Panc1 (cell line): ENCODE results near the gene BCKDHA. TPM values are rescaled to one million over a fixed set of nuclear protein-coding genes. Genes with fewer than 3 reads are reported as not detected.

Experiments
- ATAC-seq: fragments of 200-7000 bp; cut with Tn5 transposase; 2 replicates; pipeline ENCODE4 v1.9.1; 2020; ENCODE audit warnings: mild to moderate bottlenecking, moderate library complexity
- BruUV-seq: library from RNA; stranded (reverse); fragments of 400-500 nt; replicated peaks from 2 replicates; lab custom pipeline; 2021; lab: Mats Ljungman, UMichigan
- CTCF ChIA-PET: fragments of 300-600 bp; sonication (Branson Sonifier 250); formaldehyde crosslinking; loops from one replicate; lab custom pipeline; 2022; ENCODE audit warnings: antibody characterized with exemption; lab: Charles Lee
- POLR2A ChIA-PET: fragments of 300-600 bp; sonication (Branson Sonifier 250); formaldehyde crosslinking; loops from one replicate; lab custom pipeline; 2022; ENCODE audit warnings: antibody characterized with exemption; lab: Charles Lee
- DNase-seq: peaks from one replicate; pipeline ENCODE4 v3.0.0-alpha.2; 2010; ENCODE audit warnings: low read depth, low spot score
- H3K27ac ChIP-seq: 2 replicates; pipeline ENCODE4 v1.5.1; 2011; ENCODE audit warnings: mild to moderate bottlenecking, low read length, inconsistent platforms
- H3K27me3 ChIP-seq: fragments of 200-500 bp; sonication (Bioruptor generic); 2 replicates; pipeline ENCODE4 v1.6.0; 2014; ENCODE audit warnings: low read length, inconsistent platforms; ENCODE audit not compliant: control insufficient read depth, insufficient read depth
- H3K36me3 ChIP-seq: fragments of 200-500 bp; sonication (Bioruptor generic); 2 replicates; pipeline ENCODE4 v1.5.1; 2014; ENCODE audit warnings: inconsistent platforms, mild to moderate bottlenecking, low read length, moderate library complexity; ENCODE audit not compliant: control insufficient read depth, insufficient read depth
- H3K4me1 ChIP-seq: 2 replicates; pipeline ENCODE4 v1.5.1; 2011; ENCODE audit warnings: inconsistent platforms, mild to moderate bottlenecking, low read length, moderate library complexity; ENCODE audit not compliant: control insufficient read depth, insufficient read depth
- H3K4me3 ChIP-seq, 2 experiments: 2 replicates each; pipeline ENCODE4 v1.5.1; 2011 to 2012; ENCODE audit warnings: low read depth in 2 of 2, low read length in 2 of 2, mild to moderate bottlenecking in 2 of 2, inconsistent platforms in 1 of 2, moderate library complexity in 1 of 2
- H3K9me3 ChIP-seq: fragments of 200-500 bp; sonication (Bioruptor generic); 2 replicates; pipeline ENCODE4 v1.5.1; 2014; ENCODE audit warnings: low read depth, mild to moderate bottlenecking, inconsistent platforms, low read length, moderate library complexity; ENCODE audit not compliant: control insufficient read depth, insufficient read depth
- POLR2AphosphoS5 ChIP-seq: IDR thresholded peaks from 2 replicates; pipeline ENCODE4 v1.6.1; 2012; ENCODE audit warnings: mild to moderate bottlenecking, low read depth, low read length, moderate library complexity
- SIN3A ChIP-seq: IDR thresholded peaks from 2 replicates; pipeline ENCODE4 v1.6.1; 2012; ENCODE audit warnings: low read depth, mild to moderate bottlenecking, low read length, moderate library complexity, borderline replicate concordance; ENCODE audit not compliant: insufficient read depth
- TCF7L2 ChIP-seq: IDR thresholded peaks from 2 replicates; pipeline ENCODE4 v1.6.1; 2011; ENCODE audit warnings: mild to moderate bottlenecking, low read depth, low read length, inconsistent platforms
- in situ Hi-C: cut with HindIII; loops from 2 replicates; pipeline ENCODE4 v1.10.0; 2016; ENCODE audit warnings: low sequenced_read_pairs, low pct_unique_long_range_greater_than_20kb
- intact Hi-C: fragments of 100-400 bp; cut with micrococcal nuclease; formaldehyde crosslinking; loops from one replicate; pipeline ENCODE4 v1.10.0; 2022; ENCODE audit not compliant: unreplicated experiment
- total RNA-seq: library from RNA; stranded (reverse); gene quantifications from one replicate; pipeline ENCODE4 v1.2.1, GENCODE V29; 2021; ENCODE audit not compliant: unreplicated experiment
- TF ChIP-seq, protein P1 (sequence below), 2 experiments: IDR thresholded peaks; 2 replicates each; pipeline ENCODE4 v1.6.1; 2011 to 2012; ENCODE audit warnings: low read depth in 2 of 2, control low read depth in 1 of 2, low read length in 1 of 2, mild to moderate bottlenecking in 1 of 2, moderate library complexity in 1 of 2; ENCODE audit not compliant: insufficient read depth in 1 of 2
- TF ChIP-seq, protein P2 (sequence below): fragments of 450-650 bp; IDR thresholded peaks from 2 replicates; pipeline ENCODE4 v1.5.1; 2017; ENCODE audit warnings: mild to moderate bottlenecking

The BCKDHA gene
- total RNA-seq, 1 experiment from 2014 or later: 11.2 TPM

DNA sequence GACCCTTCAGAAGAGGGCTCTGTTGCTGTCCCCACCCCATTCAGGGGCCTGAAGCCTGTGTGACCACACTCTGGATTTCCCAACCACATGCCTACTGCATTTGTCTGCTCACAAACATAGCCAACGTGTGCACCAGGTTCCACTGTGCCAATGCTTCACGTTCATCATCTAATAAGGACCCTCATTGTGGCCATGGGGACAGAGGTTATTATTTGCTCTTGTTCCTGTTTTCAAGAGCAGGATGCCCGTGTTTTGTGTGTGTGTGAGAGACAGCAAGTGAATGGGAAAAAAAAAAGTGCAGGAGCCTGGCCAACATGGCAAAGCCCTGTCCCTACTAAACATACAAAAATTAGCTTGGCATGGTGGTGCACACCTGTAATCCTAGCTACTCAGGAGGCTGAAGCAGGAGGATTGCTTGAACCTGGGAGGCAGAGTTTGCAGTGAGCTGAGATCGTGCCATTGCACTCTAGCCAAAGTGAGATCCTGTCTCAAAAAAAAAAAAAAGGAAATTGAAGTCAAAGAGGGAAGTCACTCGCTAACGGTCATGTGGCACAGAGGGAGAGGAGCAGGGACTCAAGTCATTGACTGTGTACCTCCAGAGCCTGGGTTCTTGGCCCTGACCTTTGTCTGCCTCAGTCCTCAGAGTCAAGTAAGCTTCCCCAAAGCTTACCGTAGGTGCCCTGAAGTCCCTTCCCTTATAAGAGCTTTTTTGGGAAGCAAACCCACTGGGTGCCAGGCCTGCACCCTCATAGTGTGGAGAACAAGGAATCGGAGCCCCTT, 22.7 kb downstream of the BCKDHA start:
- BruUV-seq: no TSS peak
- Histone ChIP-seq H3K36me3 (no peaks in the 10 kb centered on the region), H3K9me3 (no peaks in the 10 kb centered on the region), H3K4me1 (no peaks in the 10 kb centered on the region), H3K27me3 (no peaks in the 10 kb centered on the region), H3K27ac (no peak overlapping the region), H3K4me3 (no peak overlapping the region)
- TF ChIP-seq, protein P1, sequence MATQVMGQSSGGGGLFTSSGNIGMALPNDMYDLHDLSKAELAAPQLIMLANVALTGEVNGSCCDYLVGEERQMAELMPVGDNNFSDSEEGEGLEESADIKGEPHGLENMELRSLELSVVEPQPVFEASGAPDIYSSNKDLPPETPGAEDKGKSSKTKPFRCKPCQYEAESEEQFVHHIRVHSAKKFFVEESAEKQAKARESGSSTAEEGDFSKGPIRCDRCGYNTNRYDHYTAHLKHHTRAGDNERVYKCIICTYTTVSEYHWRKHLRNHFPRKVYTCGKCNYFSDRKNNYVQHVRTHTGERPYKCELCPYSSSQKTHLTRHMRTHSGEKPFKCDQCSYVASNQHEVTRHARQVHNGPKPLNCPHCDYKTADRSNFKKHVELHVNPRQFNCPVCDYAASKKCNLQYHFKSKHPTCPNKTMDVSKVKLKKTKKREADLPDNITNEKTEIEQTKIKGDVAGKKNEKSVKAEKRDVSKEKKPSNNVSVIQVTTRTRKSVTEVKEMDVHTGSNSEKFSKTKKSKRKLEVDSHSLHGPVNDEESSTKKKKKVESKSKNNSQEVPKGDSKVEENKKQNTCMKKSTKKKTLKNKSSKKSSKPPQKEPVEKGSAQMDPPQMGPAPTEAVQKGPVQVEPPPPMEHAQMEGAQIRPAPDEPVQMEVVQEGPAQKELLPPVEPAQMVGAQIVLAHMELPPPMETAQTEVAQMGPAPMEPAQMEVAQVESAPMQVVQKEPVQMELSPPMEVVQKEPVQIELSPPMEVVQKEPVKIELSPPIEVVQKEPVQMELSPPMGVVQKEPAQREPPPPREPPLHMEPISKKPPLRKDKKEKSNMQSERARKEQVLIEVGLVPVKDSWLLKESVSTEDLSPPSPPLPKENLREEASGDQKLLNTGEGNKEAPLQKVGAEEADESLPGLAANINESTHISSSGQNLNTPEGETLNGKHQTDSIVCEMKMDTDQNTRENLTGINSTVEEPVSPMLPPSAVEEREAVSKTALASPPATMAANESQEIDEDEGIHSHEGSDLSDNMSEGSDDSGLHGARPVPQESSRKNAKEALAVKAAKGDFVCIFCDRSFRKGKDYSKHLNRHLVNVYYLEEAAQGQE (IDR thresholded peaks at IDR 0.05; ENCODE audit: insufficient read depth in 1 of 2, low read depth in 2 of 2, low read length in 1 of 2): no peak
- TF ChIP-seq SIN3A: no peak
- no peak for TF ChIP-seq TCF7L2
- TF ChIP-seq POLR2AphosphoS5: no peak
- TF ChIP-seq, protein P2, sequence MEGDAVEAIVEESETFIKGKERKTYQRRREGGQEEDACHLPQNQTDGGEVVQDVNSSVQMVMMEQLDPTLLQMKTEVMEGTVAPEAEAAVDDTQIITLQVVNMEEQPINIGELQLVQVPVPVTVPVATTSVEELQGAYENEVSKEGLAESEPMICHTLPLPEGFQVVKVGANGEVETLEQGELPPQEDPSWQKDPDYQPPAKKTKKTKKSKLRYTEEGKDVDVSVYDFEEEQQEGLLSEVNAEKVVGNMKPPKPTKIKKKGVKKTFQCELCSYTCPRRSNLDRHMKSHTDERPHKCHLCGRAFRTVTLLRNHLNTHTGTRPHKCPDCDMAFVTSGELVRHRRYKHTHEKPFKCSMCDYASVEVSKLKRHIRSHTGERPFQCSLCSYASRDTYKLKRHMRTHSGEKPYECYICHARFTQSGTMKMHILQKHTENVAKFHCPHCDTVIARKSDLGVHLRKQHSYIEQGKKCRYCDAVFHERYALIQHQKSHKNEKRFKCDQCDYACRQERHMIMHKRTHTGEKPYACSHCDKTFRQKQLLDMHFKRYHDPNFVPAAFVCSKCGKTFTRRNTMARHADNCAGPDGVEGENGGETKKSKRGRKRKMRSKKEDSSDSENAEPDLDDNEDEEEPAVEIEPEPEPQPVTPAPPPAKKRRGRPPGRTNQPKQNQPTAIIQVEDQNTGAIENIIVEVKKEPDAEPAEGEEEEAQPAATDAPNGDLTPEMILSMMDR: no peak
- DNase-seq (no peak), ATAC-seq (no peak)
- CTCF ChIA-PET: no interaction called here
- in situ Hi-C loops (no loop called here), intact Hi-C loops (no loop called here)
- POLR2A ChIA-PET: no interaction called here

GRCh38 chr19:41421314-41421713, 23.7 kb downstream of the BCKDHA start:
- no peak for TF ChIP-seq POLR2AphosphoS5
- TF ChIP-seq, protein P1 (IDR thresholded peaks at IDR 0.05; ENCODE audit: insufficient read depth in 1 of 2, low read depth in 2 of 2, low read length in 1 of 2): no peak
- no peak for TF ChIP-seq SIN3A
- TF ChIP-seq, protein P2: no peak
- TF ChIP-seq TCF7L2: no peak
- intact Hi-C loops: no loop called here
- in situ Hi-C loops: no loop called here
- DNase-seq (no peak), ATAC-seq (no peak)
- Histone ChIP-seq H3K4me3 (no peak overlapping the region), H3K4me1 (no peaks in the 10 kb centered on the region), H3K9me3 (no peaks in the 10 kb centered on the region), H3K27ac (no peak overlapping the region), H3K27me3 (no peaks in the 10 kb centered on the region), H3K36me3 (no peaks in the 10 kb centered on the region)
- no TSS peak for BruUV-seq
- ChIA-PET CTCF (no interaction called here), POLR2A (no interaction called here)
